ENCODE results near the gene WDFY4.
"Not testable (repeated sequence)": the region's sequence is repeated elsewhere in the genome, so short reads cannot be mapped to it uniquely, and the experiment has no call there.

Gene WDFY4

GRCh38 chr10:48684792-48685623, at the start of gene WDFY4:
WDFY4 (plus strand) TSS chr10:48684873; CDS start chr10:48709733, 24,860 bp downstream.
- Mint-ChIP-seq H3K27ac (no peak within 1 kb of the TSS), H3K36me3 (no peaks in the 10 kb centered on the region), H3K9me3 (no peaks in the 10 kb centered on the region), H3K27me3 (peaks cover 9% of the 10 kb centered on the region), H3K4me1 (no peaks in the 10 kb centered on the region), H3K4me3 (no peak within 1 kb of the TSS)

- H3K27me3 Mint-ChIP-seq, result peaks cover 26% of the 10 kb centered on the region
Measured at GRCh38 chr10:48634984-48635557, 49.6 kb upstream of the WDFY4 start.

GRCh38 chr10:48636231-48636630, 48.4 kb upstream of the WDFY4 start:
- H3K27ac Mint-ChIP-seq, result no peak overlapping the region
- no peak overlapping the region for H3K4me3 Mint-ChIP-seq
- peaks cover 26% of the 10 kb centered on the region for H3K27me3 Mint-ChIP-seq
- H3K4me1 Mint-ChIP-seq, result peaks cover 8% of the 10 kb centered on the region
- peaks cover 8% of the 10 kb centered on the region for H3K9me3 Mint-ChIP-seq
- H3K36me3 Mint-ChIP-seq, result peaks cover 1% of the 10 kb centered on the region

More at GRCh38 chr10:48634984-48635557, 49.6 kb upstream of the WDFY4 start:
- H3K4me3 Mint-ChIP-seq, result no peak overlapping the region
- peaks cover 7% of the 10 kb centered on the region for H3K9me3 Mint-ChIP-seq
- peaks cover 1% of the 10 kb centered on the region for H3K36me3 Mint-ChIP-seq
- H3K4me1 Mint-ChIP-seq, result peaks cover 8% of the 10 kb centered on the region
- no peak overlapping the region for H3K27ac Mint-ChIP-seq

- peaks cover 26% of the 10 kb centered on the region for H3K27me3 Mint-ChIP-seq
- peaks cover 8% of the 10 kb centered on the region for H3K4me1 Mint-ChIP-seq
- H3K27ac Mint-ChIP-seq, result no peak overlapping the region
- peaks cover 1% of the 10 kb centered on the region for H3K36me3 Mint-ChIP-seq
- no peak overlapping the region for H3K4me3 Mint-ChIP-seq
- H3K9me3 Mint-ChIP-seq, result peaks cover 8% of the 10 kb centered on the region
Measured at GRCh38 chr10:48636901-48637300, 47.8 kb upstream of the WDFY4 start.

- Mint-ChIP-seq H3K4me1 (peaks cover 8% of the 10 kb centered on the region), H3K9me3 (peaks cover 8% of the 10 kb centered on the region), H3K27me3 (peaks cover 28% of the 10 kb centered on the region), H3K36me3 (peaks cover 1% of the 10 kb centered on the region), H3K27ac (no peak overlapping the region), H3K4me3 (no peak overlapping the region)
Measured at GRCh38 chr10:48638158-48638557, 46.5 kb upstream of the WDFY4 start.

- Mint-ChIP-seq H3K9me3 (peaks cover 8% of the 10 kb centered on the region), H3K27ac (no peak overlapping the region), H3K4me3 (no peak overlapping the region), H3K4me1 (peaks cover 8% of the 10 kb centered on the region), H3K27me3 (peaks cover 28% of the 10 kb centered on the region), H3K36me3 (peaks cover 1% of the 10 kb centered on the region)
Measured at GRCh38 chr10:48638739-48639527, 45.7 kb upstream of the WDFY4 start.

- H3K27me3 Mint-ChIP-seq, result peaks cover 27% of the 10 kb centered on the region
- H3K9me3 Mint-ChIP-seq, result peaks cover 8% of the 10 kb centered on the region
- H3K4me1 Mint-ChIP-seq, result peaks cover 2% of the 10 kb centered on the region
- peaks cover 1% of the 10 kb centered on the region for H3K36me3 Mint-ChIP-seq
- no peak overlapping the region for H3K27ac Mint-ChIP-seq
- H3K4me3 Mint-ChIP-seq, result no peak overlapping the region
Measured at GRCh38 chr10:48639632-48640031, 45.0 kb upstream of the WDFY4 start.

- no peak overlapping the region for H3K27ac Mint-ChIP-seq
- no peak overlapping the region for H3K4me3 Mint-ChIP-seq
- H3K27me3 Mint-ChIP-seq, result peaks cover 26% of the 10 kb centered on the region
- peaks cover 1% of the 10 kb centered on the region for H3K36me3 Mint-ChIP-seq
- H3K9me3 Mint-ChIP-seq, result peaks cover 8% of the 10 kb centered on the region
- no peaks in the 10 kb centered on the region for H3K4me1 Mint-ChIP-seq
Measured at GRCh38 chr10:48640326-48640725, 44.3 kb upstream of the WDFY4 start.

GRCh38 chr10:48641099-48641690, 43.5 kb upstream of the WDFY4 start:
- not testable (repeated sequence) for H3K36me3 Mint-ChIP-seq, H3K4me1 Mint-ChIP-seq, H3K27ac Mint-ChIP-seq, H3K4me3 Mint-ChIP-seq, H3K9me3 Mint-ChIP-seq
- H3K27me3 Mint-ChIP-seq, result peaks cover 24% of the 10 kb centered on the region

- Mint-ChIP-seq H3K27me3 (peaks cover 5% of the 10 kb centered on the region), H3K4me3 (no peak overlapping the region), H3K9me3 (no peaks in the 10 kb centered on the region), H3K27ac (no peak overlapping the region), H3K4me1 (no peaks in the 10 kb centered on the region), H3K36me3 (no peaks in the 10 kb centered on the region)
Measured at GRCh38 chr10:48645600-48645999, 39.1 kb upstream of the WDFY4 start.

GRCh38 chr10:48647073-48647472, 37.6 kb upstream of the WDFY4 start:
- not testable (repeated sequence) for H3K4me3 Mint-ChIP-seq, H3K36me3 Mint-ChIP-seq, H3K9me3 Mint-ChIP-seq, H3K27me3 Mint-ChIP-seq, H3K27ac Mint-ChIP-seq, H3K4me1 Mint-ChIP-seq

GRCh38 chr10:48648172-48648942, 36.3 kb upstream of the WDFY4 start:
- no peak overlapping the region for H3K4me3 Mint-ChIP-seq
- H3K4me1 Mint-ChIP-seq, result no peaks in the 10 kb centered on the region
- no peaks in the 10 kb centered on the region for H3K36me3 Mint-ChIP-seq
- peaks cover 7% of the 10 kb centered on the region for H3K27me3 Mint-ChIP-seq
- H3K9me3 Mint-ChIP-seq, result no peaks in the 10 kb centered on the region
- H3K27ac Mint-ChIP-seq, result no peak overlapping the region

GRCh38 chr10:48649349-48649944, 35.2 kb upstream of the WDFY4 start:
- H3K4me3 Mint-ChIP-seq, result no peak overlapping the region
- no peaks in the 10 kb centered on the region for H3K9me3 Mint-ChIP-seq
- no peak overlapping the region for H3K27ac Mint-ChIP-seq
- H3K27me3 Mint-ChIP-seq, result peaks cover 10% of the 10 kb centered on the region
- no peaks in the 10 kb centered on the region for H3K36me3 Mint-ChIP-seq
- H3K4me1 Mint-ChIP-seq, result no peaks in the 10 kb centered on the region

GRCh38 chr10:48651293-48651692, 33.4 kb upstream of the WDFY4 start:
- Mint-ChIP-seq H3K4me3 (no peak overlapping the region), H3K27ac (no peak overlapping the region), H3K36me3 (no peaks in the 10 kb centered on the region), H3K4me1 (peaks cover under 1% of the 10 kb centered on the region), H3K9me3 (no peaks in the 10 kb centered on the region), H3K27me3 (peaks cover 12% of the 10 kb centered on the region)

- Mint-ChIP-seq H3K27me3 (peaks cover 15% of the 10 kb centered on the region), H3K27ac (no peak overlapping the region), H3K4me3 (no peak overlapping the region), H3K36me3 (no peaks in the 10 kb centered on the region), H3K4me1 (peaks cover 4% of the 10 kb centered on the region), H3K9me3 (no peaks in the 10 kb centered on the region)
Measured at GRCh38 chr10:48651839-48652238, 32.8 kb upstream of the WDFY4 start.

Measured in activated naive CD4-positive, alpha-beta T cell treated with anti-CD3 and anti-CD28 coated beads, Interleukin-2, amount 50 U/mL, for 24 hours (primary cell).